Peyer's patch (tissue), 4 donors: ENCODE data around the gene ATG2B. TPM values are rescaled to one million over a fixed set of nuclear protein-coding genes. Genes with fewer than 3 reads are reported as not detected.

Experiments used
- DNase-seq, 3 donors: peaks; one replicate each; pipeline ENCODE4 v3.0.0-alpha.2; 2017 to 2019
- H3K27ac ChIP-seq, 4 donors: fragments of 200-600 bp; sonication (generic); one replicate each; pipeline ENCODE4 v1.5.1; 2016 to 2019
- H3K27me3 ChIP-seq, 2 donors: fragments of 200-600 bp; sonication (generic); one replicate each; pipeline ENCODE4 v1.5.1; 2019
- H3K36me3 ChIP-seq, 3 donors: fragments of 200-600 bp; sonication (generic); one replicate each; pipeline ENCODE4 v1.5.1; 2016 to 2019
- H3K4me1 ChIP-seq, 4 donors: fragments of 200-600 bp; sonication (generic); one replicate each; pipeline ENCODE4 v1.5.1; 2016 to 2019
- H3K4me3 ChIP-seq, 4 donors: fragments of 200-600 bp; sonication (generic); 1 replicate in 3 of 4; 2 replicates in 1 of 4; pipeline ENCODE4 v1.5.1; 2016 to 2019; ENCODE audit warnings: mild to moderate bottlenecking in 1 of 4
- H3K9me3 ChIP-seq, 4 donors: fragments of 200-600 bp; sonication (generic); one replicate each; pipeline ENCODE4 v1.5.1; 2016 to 2019; ENCODE audit warnings: mild to moderate bottlenecking in 1 of 4
- CTCF ChIP-seq, 6 experiments: fragments of 450-650 bp in 4 of 6; fragments of 200-600 bp in 2 of 6; sonication (generic) in 1 of 6; IDR thresholded peaks; one replicate each; pipeline ENCODE4 v1.5.1; 2017 to 2019; ENCODE audit warnings: antibody characterized with exemption in 6 of 6, mild to moderate bottlenecking in 3 of 6, moderate library complexity in 1 of 6
- POLR2A ChIP-seq, 2 donors: fragments of 450-650 bp; IDR thresholded peaks; one replicate each; pipeline ENCODE4 v1.5.1; 2017; ENCODE audit warnings: antibody characterized with exemption in 2 of 2, mild to moderate bottlenecking in 2 of 2, moderate library complexity in 2 of 2
- total RNA-seq, 4 donors: library from RNA; depleted of rRNA; stranded (reverse); fragments of >200 nt; gene quantifications; one replicate each; pipeline ENCODE4 v1.1.0, GENCODE V29; 2016

Gene ATG2B
- total RNA-seq, 4 donors from 2014 or later: 39.8 to 85.8 (median 47.4) TPM

GRCh38 chr14:96394047-96394815, 31.1 kb upstream of the ATG2B start:
- no peak overlapping the region for H3K27ac ChIP-seq
- no peaks in the 10 kb centered on the region for H3K9me3 ChIP-seq
- no peaks in the 10 kb centered on the region for H3K36me3 ChIP-seq
- H3K27me3 ChIP-seq: no peaks in the 10 kb centered on the region
- no peak for TF ChIP-seq CTCF (IDR thresholded peaks at IDR 0.05)
- TF ChIP-seq POLR2A (IDR thresholded peaks at IDR 0.05): no peak
- no peak for DNase-seq
- no peak overlapping the region for H3K4me3 ChIP-seq
- peaks cover 0 to 7% (median 2%) of the 10 kb centered on the region in 4 donors for H3K4me1 ChIP-seq

- Histone ChIP-seq H3K36me3 (no peaks in the 10 kb centered on the region), H3K27me3 (no peaks in the 10 kb centered on the region), H3K4me1 (peaks cover 0 to 7% (median 2%) of the 10 kb centered on the region in 4 donors), H3K27ac (no peak overlapping the region), H3K9me3 (no peaks in the 10 kb centered on the region), H3K4me3 (no peak overlapping the region)
- TF ChIP-seq POLR2A (IDR thresholded peaks at IDR 0.05): no peak
- DNase-seq: no peak
These were observed 30.0 kb upstream of the ATG2B start for GRCh38 chr14:96393071-96393691.

- H3K27me3 ChIP-seq: no peaks in the 10 kb centered on the region
- H3K4me3 ChIP-seq: peak overlapping the region; percentile 68 to 79 (median 76)
- no peaks in the 10 kb centered on the region for H3K9me3 ChIP-seq
- TF ChIP-seq CTCF (IDR thresholded peaks at IDR 0.05) (peak in 3 of 6 experiments; percentile 10 to 33 (median 27)), POLR2A (IDR thresholded peaks at IDR 0.05) (peak; percentile 33 to 61)
- peak overlapping the region; percentile 51 to 84 (median 64) for H3K27ac ChIP-seq
- peaks cover 0 to 7% (median 2%) of the 10 kb centered on the region in 4 donors for H3K4me1 ChIP-seq
- DNase-seq: peak; percentile 98 to 100 (median 99)
- H3K36me3 ChIP-seq: peaks cover 0 to 10% (median 0%) of the 10 kb centered on the region in 3 donors
These were observed 28.4 kb upstream of the ATG2B start for GRCh38 chr14:96391293-96392118.

GRCh38 chr14:96390965-96391292, 27.8 kb upstream of the ATG2B start:
- peaks cover 0 to 7% (median 2%) of the 10 kb centered on the region in 4 donors for H3K4me1 ChIP-seq
- no peak for TF ChIP-seq CTCF (IDR thresholded peaks at IDR 0.05)
- no peak for TF ChIP-seq POLR2A (IDR thresholded peaks at IDR 0.05)
- peaks cover 0 to 15% (median 0%) of the 10 kb centered on the region in 3 donors for H3K36me3 ChIP-seq
- DNase-seq: no peak
- no peaks in the 10 kb centered on the region for H3K9me3 ChIP-seq
- H3K27ac ChIP-seq: peak overlapping the region; percentile 4 to 84 (median 60)
- peak overlapping the region; percentile 68 to 79 (median 76) for H3K4me3 ChIP-seq
- no peaks in the 10 kb centered on the region for H3K27me3 ChIP-seq

GRCh38 chr14:96385385-96385784, 22.2 kb upstream of the ATG2B start:
- TF ChIP-seq POLR2A (IDR thresholded peaks at IDR 0.05) (no peak), CTCF (IDR thresholded peaks at IDR 0.05) (no peak)

More at GRCh38 chr14:96385385-96385784, 22.2 kb upstream of the ATG2B start:
- no peaks in the 10 kb centered on the region for H3K27me3 ChIP-seq
- no peaks in the 10 kb centered on the region for H3K9me3 ChIP-seq
- no peak overlapping the region for H3K27ac ChIP-seq
- DNase-seq: no peak
- peaks cover 0 to 46% (median 0%) of the 10 kb centered on the region in 3 donors for H3K36me3 ChIP-seq
- no peak overlapping the region for H3K4me3 ChIP-seq
- H3K4me1 ChIP-seq: no peaks in the 10 kb centered on the region
